HepG2 (cell line): ENCODE results near the gene TYMP. TPM values are rescaled to one million over a fixed set of nuclear protein-coding genes. Genes with fewer than 3 reads are reported as not detected.

ENCODE experiments used
- ARNTL ChIP-seq: sonication (generic); formaldehyde crosslinking; IDR thresholded peaks from 2 replicates; pipeline ENCODE4 v1.4.0; 2020; ENCODE audit warnings: mild to moderate bottlenecking, missing genetic modification reagents
- BCL3 ChIP-seq: sonication (generic); formaldehyde crosslinking; IDR thresholded peaks from 2 replicates; pipeline ENCODE4 v1.5.1; 2020; ENCODE audit warnings: mild to moderate bottlenecking, missing genetic modification reagents, moderate library complexity
- CTCF ChIP-seq: sonication (generic); formaldehyde crosslinking; IDR thresholded peaks from 2 replicates; pipeline ENCODE4 v1.5.0; 2020; ENCODE audit warnings: mild to moderate bottlenecking, missing genetic modification reagents, moderate library complexity
- FOXM1 ChIP-seq: sonication (generic); formaldehyde crosslinking; IDR thresholded peaks from 2 replicates; pipeline ENCODE4 v1.5.0; 2020; ENCODE audit warnings: missing genetic modification reagents
- GATA4 ChIP-seq: sonication (generic); IDR thresholded peaks from 2 replicates; pipeline ENCODE4 v1.6.1; 2016; ENCODE audit warnings: antibody characterized with exemption, low read depth, borderline replicate concordance
- HINFP ChIP-seq: sonication (generic); formaldehyde crosslinking; IDR thresholded peaks from 2 replicates; pipeline ENCODE4 v1.4.0; 2020; ENCODE audit warnings: low read depth, mild to moderate bottlenecking, missing genetic modification reagents
- MBD4 ChIP-seq: IDR thresholded peaks from 2 replicates; pipeline ENCODE4 v1.6.1; 2012; ENCODE audit warnings: low read length, inconsistent platforms, borderline replicate concordance
- MED13 ChIP-seq: sonication (generic); formaldehyde crosslinking; IDR thresholded peaks from 2 replicates; pipeline ENCODE4 v1.5.0; 2020; ENCODE audit warnings: missing genetic modification reagents
- MTF2 ChIP-seq: sonication (generic); formaldehyde crosslinking; IDR thresholded peaks from 2 replicates; pipeline ENCODE4 v1.5.0; 2020; ENCODE audit warnings: missing genetic modification reagents, borderline replicate concordance
- NR3C1 ChIP-seq: sonication (generic); formaldehyde crosslinking; IDR thresholded peaks from 2 replicates; pipeline ENCODE4 v1.4.0; 2020; ENCODE audit warnings: missing genetic modification reagents
- PTBP1 ChIP-seq: fragments of 200-400 bp; formaldehyde crosslinking; IDR thresholded peaks from 2 replicates; pipeline ENCODE4 v1.6.1; 2018; ENCODE audit warnings: low read length, low read depth; ENCODE audit not compliant: poor library complexity, severe bottlenecking
- SP1 ChIP-seq, 2 experiments: fragments of 450-650 bp in 1 of 2; sonication (generic) in 1 of 2; formaldehyde crosslinking in 1 of 2; IDR thresholded peaks; 2 replicates each; pipeline versions ENCODE4 v1.4.0 to v1.6.1; 2016 to 2020; ENCODE audit warnings: missing genetic modification reagents in 1 of 2
- TARDBP ChIP-seq: sonication (generic); formaldehyde crosslinking; IDR thresholded peaks from 2 replicates; pipeline ENCODE4 v1.8.0; 2022; ENCODE audit warnings: mild to moderate bottlenecking, missing genetic modification reagents
- ZBTB8A ChIP-seq: sonication (generic); formaldehyde crosslinking; IDR thresholded peaks from 2 replicates; pipeline ENCODE4 v1.4.0; 2020; ENCODE audit warnings: mild to moderate bottlenecking, low read depth, missing genetic modification reagents, borderline replicate concordance
- ZFYVE20 ChIP-seq: sonication (generic); formaldehyde crosslinking; IDR thresholded peaks from 2 replicates; pipeline ENCODE4 v1.8.0; 2023; ENCODE audit warnings: low read depth, mild to moderate bottlenecking, moderate library complexity, missing genetic modification reagents, borderline replicate concordance
- ZNF235 ChIP-seq: sonication (generic); formaldehyde crosslinking; IDR thresholded peaks from 2 replicates; pipeline ENCODE4 v1.8.1; 2023; ENCODE audit warnings: mild to moderate bottlenecking, missing genetic modification reagents, borderline replicate concordance
- ZNF510 ChIP-seq: sonication (generic); formaldehyde crosslinking; IDR thresholded peaks from 2 replicates; pipeline ENCODE4 v1.4.0; 2020; ENCODE audit warnings: low read depth, mild to moderate bottlenecking, missing genetic modification reagents
- ZNF589 ChIP-seq: sonication (generic); formaldehyde crosslinking; conservative IDR thresholded peaks from 2 replicates; pipeline ENCODE4 v1.8.0; 2022; ENCODE audit warnings: mild to moderate bottlenecking, moderate library complexity, missing genetic modification reagents
- ZNF691 ChIP-seq: sonication (generic); formaldehyde crosslinking; IDR thresholded peaks from 2 replicates; pipeline ENCODE4 v1.4.0; 2020; ENCODE audit warnings: missing genetic modification reagents, low read depth, mild to moderate bottlenecking, borderline replicate concordance
- ZNF878 ChIP-seq: sonication (generic); formaldehyde crosslinking; IDR thresholded peaks from 2 replicates; pipeline ENCODE4 v1.8.1; 2023; ENCODE audit warnings: mild to moderate bottlenecking, missing genetic modification reagents, moderate library complexity
- polyA plus RNA-seq, 8 experiments: library from polyadenylated mRNA; depleted of rRNA in 3 of 8; stranded (reverse) in 7 of 8; unstranded in 1 of 8; fragments of >200 nt; fragmentation: Illumina TruSeq in 4 of 8; extraction: Trizol in 4 of 8; gene quantifications; 2 replicates each; pipeline versions ENCODE4 v1.2.1 to v1.2.3, GENCODE V29; 2011 to 2016; ENCODE audit warnings: low read depth in 4 of 8, missing spikeins in 1 of 8, mixed read lengths in 1 of 8; ENCODE audit not compliant: insufficient read depth in 1 of 8
- total RNA-seq, 5 experiments: library from RNA; depleted of rRNA; stranded (reverse); fragments of >200 nt; fragmentation: Illumina TruSeq; extraction: Trizol; gene quantifications; 2 replicates each; pipeline ENCODE4 v1.2.3, GENCODE V29; 2016; ENCODE audit warnings: low read depth in 1 of 5
- TF ChIP-seq, protein P1 (sequence below): sonication (generic); formaldehyde crosslinking; IDR thresholded peaks from 2 replicates; pipeline ENCODE4 v1.8.1; 2023; ENCODE audit warnings: mild to moderate bottlenecking, moderate library complexity, missing genetic modification reagents

Gene TYMP
- total and polyA plus RNA-seq, 2 of the 13 experiments (the other 11 are each of a cell fraction or from before 2014, with no cell fraction given), result 3.9 to 4.3 TPM

GRCh38 chr22:50485221-50486131, 44.3 kb downstream of the TYMP start (continued):
- TF ChIP-seq BCL3 (CRISPR knock-in tag), result no peak
- no peak for TF ChIP-seq ZNF235
- peak; percentile 100 for TF ChIP-seq ARNTL (CRISPR knock-in tag)
- TF ChIP-seq ZNF510, result no peak
- TF ChIP-seq, protein P1, sequence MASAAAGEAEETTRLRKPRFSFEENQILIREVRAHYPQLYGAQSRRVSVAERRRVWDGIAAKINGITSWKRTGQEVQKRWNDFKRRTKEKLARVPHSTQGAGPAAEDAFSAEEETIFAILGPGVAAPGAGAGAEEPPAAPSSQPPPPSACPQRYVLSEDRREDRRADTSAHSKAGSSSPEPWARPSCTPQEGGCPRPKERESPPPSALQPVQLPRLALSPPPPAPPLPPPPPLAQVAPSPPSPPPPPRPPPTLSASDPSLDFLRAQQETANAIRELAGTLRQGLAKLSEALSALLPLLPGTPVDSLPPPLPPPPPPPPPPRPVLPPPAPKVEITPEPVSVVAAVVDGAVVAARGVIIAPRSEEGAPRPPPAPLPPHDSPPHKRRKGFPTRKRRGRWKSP (CRISPR knock-in tag), result no peak; the same call in 1 of the 2 replicates
- no peak for TF ChIP-seq MTF2 (CRISPR knock-in tag)
- no peak for TF ChIP-seq ZBTB8A (CRISPR knock-in tag)
- TF ChIP-seq PTBP1, result no peak
- no peak for TF ChIP-seq MBD4
- TF ChIP-seq TARDBP, result peak; percentile 84
- no peak for TF ChIP-seq NR3C1 (CRISPR knock-in tag)
- no peak for TF ChIP-seq GATA4
- no peak for TF ChIP-seq FOXM1 (CRISPR knock-in tag)
- TF ChIP-seq ZNF878 (CRISPR knock-in tag), result peak; percentile 76; the same call in 1 of the 2 replicates
- 0 out of 2 replicates have a peak, but pooled peaks have one; percentile 24 for TF ChIP-seq HINFP
- TF ChIP-seq MED13 (CRISPR knock-in tag), result no peak
- no peak for TF ChIP-seq ZFYVE20 (CRISPR knock-in tag)
- TF ChIP-seq SP1 (IDR thresholded peaks at IDR 0.05), result no peak
- TF ChIP-seq SP1 (CRISPR knock-in tag; IDR thresholded peaks at IDR 0.05), result no peak
- TF ChIP-seq ZNF589 (CRISPR knock-in tag), result peak; percentile 56; the same call in 1 of the 2 replicates
- TF ChIP-seq CTCF (CRISPR knock-in tag), result peak; percentile 37; the same call in 1 of the 2 replicates
- TF ChIP-seq ZNF691, result 0 out of 2 replicates have a peak, but pooled peaks have one; percentile 25
